ENCODE data around the gene MEIS3.

DNA sequence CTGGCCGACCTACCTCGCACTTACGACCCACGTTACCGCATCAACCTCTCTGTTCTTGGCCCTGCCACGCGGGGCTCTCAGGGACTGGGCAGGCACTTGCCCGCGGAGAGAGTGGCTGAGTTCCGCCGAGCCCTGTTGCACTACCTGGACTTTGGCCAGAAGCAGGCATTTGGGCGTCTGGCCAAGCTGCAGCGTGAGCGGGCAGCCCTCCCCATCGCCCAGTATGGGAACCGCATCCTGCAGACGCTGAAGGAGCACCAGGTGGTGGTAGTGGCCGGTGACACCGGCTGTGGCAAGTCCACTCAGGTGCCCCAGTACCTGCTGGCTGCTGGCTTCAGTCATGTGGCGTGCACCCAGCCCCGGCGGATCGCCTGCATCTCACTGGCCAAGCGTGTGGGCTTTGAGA, 66.0 kb downstream of the MEIS3 start:
- TF ChIP-seq, protein P1, sequence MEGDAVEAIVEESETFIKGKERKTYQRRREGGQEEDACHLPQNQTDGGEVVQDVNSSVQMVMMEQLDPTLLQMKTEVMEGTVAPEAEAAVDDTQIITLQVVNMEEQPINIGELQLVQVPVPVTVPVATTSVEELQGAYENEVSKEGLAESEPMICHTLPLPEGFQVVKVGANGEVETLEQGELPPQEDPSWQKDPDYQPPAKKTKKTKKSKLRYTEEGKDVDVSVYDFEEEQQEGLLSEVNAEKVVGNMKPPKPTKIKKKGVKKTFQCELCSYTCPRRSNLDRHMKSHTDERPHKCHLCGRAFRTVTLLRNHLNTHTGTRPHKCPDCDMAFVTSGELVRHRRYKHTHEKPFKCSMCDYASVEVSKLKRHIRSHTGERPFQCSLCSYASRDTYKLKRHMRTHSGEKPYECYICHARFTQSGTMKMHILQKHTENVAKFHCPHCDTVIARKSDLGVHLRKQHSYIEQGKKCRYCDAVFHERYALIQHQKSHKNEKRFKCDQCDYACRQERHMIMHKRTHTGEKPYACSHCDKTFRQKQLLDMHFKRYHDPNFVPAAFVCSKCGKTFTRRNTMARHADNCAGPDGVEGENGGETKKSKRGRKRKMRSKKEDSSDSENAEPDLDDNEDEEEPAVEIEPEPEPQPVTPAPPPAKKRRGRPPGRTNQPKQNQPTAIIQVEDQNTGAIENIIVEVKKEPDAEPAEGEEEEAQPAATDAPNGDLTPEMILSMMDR (IDR thresholded peaks at IDR 0.05; ENCODE audit: insufficient read depth, low read length) = no peak
- no peak for TF ChIP-seq POLR2AphosphoS5 (IDR thresholded peaks at IDR 0.05; ENCODE audit: low read depth)
- no peak for TF ChIP-seq GABPA (IDR thresholded peaks at IDR 0.05; ENCODE audit: low read depth)

All from HL-60 (cell line).